Breast epithelium (tissue), 4 donors: ENCODE results near the gene SIK2. TPM values are rescaled to one million over a fixed set of nuclear protein-coding genes. Genes with fewer than 3 reads are reported as not detected.

Source experiments
- DNase-seq, 2 donors: peaks; one replicate each; pipeline ENCODE4 v3.0.0-alpha.2; 2019; ENCODE audit warnings: low spot score in 2 of 2
- H3K27ac ChIP-seq, 2 donors: fragments of 200-600 bp; sonication (generic) in 1 of 2; one replicate each; pipeline ENCODE4 v1.5.1; 2016 to 2019; ENCODE audit warnings: mild to moderate bottlenecking in 1 of 2
- H3K27me3 ChIP-seq, 2 donors: fragments of 200-600 bp; sonication (generic) in 1 of 2; one replicate each; pipeline versions ENCODE4 v1.5.1 to v1.6.0; 2017 to 2019; ENCODE audit warnings: control low read depth in 1 of 2, mild to moderate bottlenecking in 1 of 2
- H3K36me3 ChIP-seq: fragments of 200-600 bp; one replicate; pipeline ENCODE4 v1.5.1; 2019
- H3K4me1 ChIP-seq, 2 donors: fragments of 200-600 bp; sonication (generic); one replicate each; pipeline ENCODE4 v1.5.1; 2016 to 2019; ENCODE audit warnings: control low read depth in 1 of 2
- H3K4me3 ChIP-seq, 3 donors: fragments of 200-600 bp; sonication (generic); 1 replicate in 2 of 3; 2 replicates in 1 of 3; pipeline ENCODE4 v1.5.1; 2016 to 2019; ENCODE audit warnings: mild to moderate bottlenecking in 3 of 3, moderate library complexity in 2 of 3
- H3K9me3 ChIP-seq, 2 donors: fragments of 200-600 bp; sonication (generic) in 1 of 2; one replicate each; pipeline ENCODE4 v1.5.1; 2016 to 2019; ENCODE audit warnings: control low read depth in 1 of 2
- CTCF ChIP-seq, 3 donors: fragments of 450-650 bp; IDR thresholded peaks; one replicate each; pipeline ENCODE4 v1.5.1; 2016 to 2017; ENCODE audit warnings: antibody characterized with exemption in 3 of 3, mild to moderate bottlenecking in 3 of 3, moderate library complexity in 3 of 3
- POLR2A ChIP-seq: fragments of 450-650 bp; IDR thresholded peaks from one replicate; pipeline ENCODE4 v1.6.1; 2016; ENCODE audit warnings: antibody characterized with exemption, mild to moderate bottlenecking, moderate library complexity
- POLR2AphosphoS5 ChIP-seq, 3 donors: sonication (generic); formaldehyde crosslinking; IDR thresholded peaks; one replicate each; pipeline ENCODE4 v1.6.1; 2017; ENCODE audit warnings: antibody characterized with exemption in 3 of 3
- intact Hi-C: fragments of 100-400 bp; cut with DNase I; formaldehyde crosslinking; loops from one replicate; pipeline ENCODE4 v1.15.1; 2023; ENCODE audit warnings: low total_unique reads
- total RNA-seq, 3 donors: library from RNA; depleted of rRNA; stranded (reverse); fragments of >200 nt; gene quantifications; one replicate each; pipeline ENCODE4 v1.1.0, GENCODE V29; 2016

SIK2 gene
- total RNA-seq, 3 donors from 2014 or later = 19.0 to 56.6 (median 30.7) TPM

- no peaks in the 10 kb centered on the region for H3K36me3 ChIP-seq
- H3K27me3 ChIP-seq = no peaks in the 10 kb centered on the region
- intact Hi-C loops = no loop called here
- no peaks in the 10 kb centered on the region for H3K9me3 ChIP-seq
- no peak for DNase-seq
- no peak overlapping the region for H3K27ac ChIP-seq
- H3K4me3 ChIP-seq = no peak overlapping the region
- peaks cover 0 to 3% of the 10 kb centered on the region in 2 donors for H3K4me1 ChIP-seq
- no peak for TF ChIP-seq CTCF (IDR thresholded peaks at IDR 0.05)
- no peak for TF ChIP-seq POLR2A
- TF ChIP-seq POLR2AphosphoS5 (IDR thresholded peaks at IDR 0.05) = no peak
Observed at GRCh38 chr11:111605681-111606080, 3.4 kb downstream of the SIK2 start.

GRCh38 chr11:111606986-111607385 is 4.7 kb downstream of the SIK2 start:
- H3K27ac ChIP-seq = no peak overlapping the region
- H3K27me3 ChIP-seq = no peaks in the 10 kb centered on the region
- DNase-seq = no peak
- H3K4me3 ChIP-seq = no peak overlapping the region
- no peak for TF ChIP-seq CTCF (IDR thresholded peaks at IDR 0.05)
- TF ChIP-seq POLR2A = no peak
- TF ChIP-seq POLR2AphosphoS5 (IDR thresholded peaks at IDR 0.05) = no peak
- intact Hi-C loops = no loop called here
- no peaks in the 10 kb centered on the region for H3K36me3 ChIP-seq
- peaks cover 0 to 3% of the 10 kb centered on the region in 2 donors for H3K4me1 ChIP-seq
- no peaks in the 10 kb centered on the region for H3K9me3 ChIP-seq

DNA sequence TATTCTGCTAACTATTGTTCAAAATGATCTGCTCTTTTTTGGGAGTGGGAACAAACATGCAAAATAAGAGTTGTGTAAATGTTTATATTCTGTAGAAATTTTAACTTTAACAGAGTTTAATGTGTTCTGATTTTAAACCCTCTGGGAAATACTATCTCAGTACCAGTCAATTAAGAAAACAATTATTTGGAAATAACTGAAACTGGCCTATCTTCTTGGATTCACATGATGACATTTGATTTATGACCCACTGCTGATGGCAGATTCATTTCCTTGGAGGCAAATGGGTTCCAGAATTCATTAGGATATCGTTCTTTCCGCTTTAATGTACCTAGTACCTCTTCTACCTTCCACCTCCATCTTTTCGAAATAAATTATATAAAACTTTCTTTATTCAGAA is 5.5 kb downstream of the SIK2 start:
- Histone ChIP-seq H3K27ac (no peak overlapping the region), H3K9me3 (no peaks in the 10 kb centered on the region), H3K4me3 (no peak overlapping the region), H3K27me3 (no peaks in the 10 kb centered on the region), H3K36me3 (no peaks in the 10 kb centered on the region), H3K4me1 (peaks cover 0 to 3% of the 10 kb centered on the region in 2 donors)
- TF ChIP-seq CTCF (IDR thresholded peaks at IDR 0.05) (no peak), POLR2A (no peak), POLR2AphosphoS5 (IDR thresholded peaks at IDR 0.05) (no peak)
- no peak for DNase-seq
- intact Hi-C loops = no loop called here

GRCh38 chr11:111612224-111612623 is 10.0 kb downstream of the SIK2 start:
- Histone ChIP-seq H3K4me1 (no peaks in the 10 kb centered on the region), H3K36me3 (no peaks in the 10 kb centered on the region), H3K27me3 (no peaks in the 10 kb centered on the region), H3K9me3 (no peaks in the 10 kb centered on the region), H3K4me3 (no peak overlapping the region), H3K27ac (peak overlapping the region; percentile 19 to 54)
- no peak for DNase-seq
- intact Hi-C loops = no loop called here
- TF ChIP-seq POLR2AphosphoS5 (IDR thresholded peaks at IDR 0.05) (no peak), CTCF (IDR thresholded peaks at IDR 0.05) (no peak), POLR2A (no peak)

DNA sequence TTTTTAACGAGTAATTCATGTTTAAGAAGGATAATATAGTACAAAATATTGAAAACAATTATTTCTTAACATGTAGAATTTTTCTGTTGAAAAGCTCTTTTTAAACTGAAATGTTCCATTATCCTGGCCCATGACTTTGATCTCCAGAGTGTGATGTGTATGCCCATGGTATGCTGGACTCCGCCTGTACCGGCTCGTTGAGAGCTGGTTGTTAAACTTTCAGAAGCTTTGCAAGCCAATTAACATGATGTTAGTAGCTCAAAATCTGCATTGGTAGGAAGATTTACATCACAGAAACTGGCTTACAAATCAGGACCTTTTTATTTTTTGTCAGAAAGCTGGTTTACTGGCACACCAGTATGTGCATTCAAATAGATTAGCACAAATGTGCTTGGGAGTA is 15.0 kb downstream of the SIK2 start:
- H3K36me3 ChIP-seq = no peaks in the 10 kb centered on the region
- no peak for DNase-seq
- H3K9me3 ChIP-seq = no peaks in the 10 kb centered on the region
- TF ChIP-seq POLR2A = no peak
- TF ChIP-seq POLR2AphosphoS5 (IDR thresholded peaks at IDR 0.05) = no peak
- TF ChIP-seq CTCF (IDR thresholded peaks at IDR 0.05) = no peak
- H3K4me1 ChIP-seq = no peaks in the 10 kb centered on the region
- H3K27me3 ChIP-seq = no peaks in the 10 kb centered on the region
- intact Hi-C loops = no loop called here
- H3K27ac ChIP-seq = no peak overlapping the region
- no peak overlapping the region for H3K4me3 ChIP-seq
